ENCODE data around the gene CTNNAL1. TPM values are rescaled to one million over a fixed set of nuclear protein-coding genes. Genes with fewer than 3 reads are reported as not detected.

The CTNNAL1 gene
- polyA plus RNA-seq, 1 donor from 2014 or later: 24.7 TPM

- H3F3A ChIP-seq (ENCODE audit: insufficient read depth, low read length, poor library complexity, severe bottlenecking): no peaks in the 10 kb centered on the region
- no peaks in the 10 kb centered on the region for H4K20me1 ChIP-seq (ENCODE audit: insufficient read depth)
- H3K9me2 ChIP-seq (ENCODE audit: insufficient read depth, low read length): no peaks in the 10 kb centered on the region
- no peak overlapping the region for H3K27ac ChIP-seq (ENCODE audit: low read length)
- H3K27me3 ChIP-seq (ENCODE audit: insufficient read depth, low read depth, low read length): no peaks in the 10 kb centered on the region
- H3K36me3 ChIP-seq (ENCODE audit: insufficient read depth, low read length): peaks cover 4% of the 10 kb centered on the region
- no peak overlapping the region for H3K4me3 ChIP-seq (ENCODE audit: low read length)
- no peak overlapping the region for H3K4me2 ChIP-seq (ENCODE audit: low read length)
- H3K9ac ChIP-seq (ENCODE audit: low read length): no peak overlapping the region
- no peaks in the 10 kb centered on the region for H3K79me2 ChIP-seq (replicated peaks; ENCODE audit: insufficient read depth, low read length)
- no peak overlapping the region for H2AFZ ChIP-seq (ENCODE audit: low read depth, low read length)
- H3K9me3 ChIP-seq (ENCODE audit: low read length): no peaks in the 10 kb centered on the region
- TF ChIP-seq EP300 (conservative IDR thresholded peaks at IDR 0.05; ENCODE audit: poor library complexity, severe bottlenecking) (no peak), POLR2AphosphoS5 (IDR thresholded peaks at IDR 0.05) (no peak), REST (IDR thresholded peaks at IDR 0.05; ENCODE audit: borderline replicate concordance) (no peak), EZH2 (IDR thresholded peaks at IDR 0.05; ENCODE audit: borderline replicate concordance, insufficient read depth, low read length, poor library complexity, severe bottlenecking) (no peak)
Measured at GRCh38 chr9:109020581-109021511, 7.5 kb upstream of the CTNNAL1 start.

GRCh38 chr9:109020113-109020512 lies 6.8 kb upstream of the CTNNAL1 start:
- Histone ChIP-seq H3K4me2 (ENCODE audit: low read length) (no peak overlapping the region), H3K9me2 (ENCODE audit: insufficient read depth, low read length) (no peaks in the 10 kb centered on the region), H4K20me1 (ENCODE audit: insufficient read depth) (no peaks in the 10 kb centered on the region), H3K4me3 (ENCODE audit: low read length) (no peak overlapping the region), H3F3A (ENCODE audit: insufficient read depth, low read length, poor library complexity, severe bottlenecking) (no peaks in the 10 kb centered on the region), H3K27ac (ENCODE audit: low read length) (no peak overlapping the region), H3K9me3 (ENCODE audit: low read length) (no peaks in the 10 kb centered on the region), H3K9ac (ENCODE audit: low read length) (no peak overlapping the region), H3K36me3 (ENCODE audit: insufficient read depth, low read length) (peaks cover 4% of the 10 kb centered on the region), H3K27me3 (ENCODE audit: insufficient read depth, low read depth, low read length) (no peaks in the 10 kb centered on the region), H2AFZ (ENCODE audit: low read depth, low read length) (no peak overlapping the region), H3K79me2 (replicated peaks; ENCODE audit: insufficient read depth, low read length) (no peaks in the 10 kb centered on the region)
- TF ChIP-seq EP300 (conservative IDR thresholded peaks at IDR 0.05; ENCODE audit: poor library complexity, severe bottlenecking) (no peak), CTCF (IDR thresholded peaks at IDR 0.05; ENCODE audit: poor library complexity, severe bottlenecking) (no peak), RAD21 (conservative IDR thresholded peaks at IDR 0.05) (no peak), SMC3 (conservative IDR thresholded peaks at IDR 0.05; ENCODE audit: poor library complexity) (no peak), REST (IDR thresholded peaks at IDR 0.05; ENCODE audit: borderline replicate concordance) (no peak), TAF1 (IDR thresholded peaks at IDR 0.05; ENCODE audit: low read depth) (no peak), POLR2AphosphoS5 (IDR thresholded peaks at IDR 0.05) (no peak), MXI1 (conservative IDR thresholded peaks at IDR 0.05; ENCODE audit: poor library complexity, severe bottlenecking) (no peak), EZH2 (IDR thresholded peaks at IDR 0.05; ENCODE audit: borderline replicate concordance, insufficient read depth, low read length, poor library complexity, severe bottlenecking) (no peak)
